HepG2 (cell line): Measurements from ENCODE around the gene SHBG. TPM values are rescaled to one million over a fixed set of nuclear protein-coding genes. Genes with fewer than 3 reads are reported as not detected.

Experiments
- ARNTL ChIP-seq: sonication (generic); formaldehyde crosslinking; IDR thresholded peaks from 2 replicates; pipeline ENCODE4 v1.4.0; 2020; ENCODE audit warnings: mild to moderate bottlenecking, missing genetic modification reagents
- ATF1 ChIP-seq: IDR thresholded peaks from 2 replicates; pipeline ENCODE4 v1.6.1; 2016; ENCODE audit warnings: mild to moderate bottlenecking, control low read depth
- ERF ChIP-seq: IDR thresholded peaks from 2 replicates; pipeline ENCODE4 v1.6.1; 2018; ENCODE audit warnings: missing biosample characterization, missing genetic modification reagents
- HMGXB4 ChIP-seq, 2 experiments: sonication (generic) in 1 of 2; formaldehyde crosslinking in 1 of 2; IDR thresholded peaks; 2 replicates each; pipeline versions ENCODE4 v1.4.0 to v1.6.1; 2018 to 2020; ENCODE audit warnings: missing genetic modification reagents in 2 of 2, borderline replicate concordance in 1 of 2, low read depth in 1 of 2, mild to moderate bottlenecking in 1 of 2, missing biosample characterization in 1 of 2
- HNF1A ChIP-seq, 2 experiments: sonication (generic) in 1 of 2; formaldehyde crosslinking in 1 of 2; IDR thresholded peaks; 2 replicates each; pipeline versions ENCODE4 v1.4.0 to v1.6.1; 2016 to 2020; ENCODE audit warnings: borderline replicate concordance in 1 of 2, low read depth in 1 of 2, mild to moderate bottlenecking in 1 of 2, missing genetic modification reagents in 1 of 2
- KMT2A ChIP-seq: sonication (generic); formaldehyde crosslinking; IDR thresholded peaks from 2 replicates; pipeline ENCODE4 v1.4.0; 2020; ENCODE audit warnings: missing genetic modification reagents
- SMC3 ChIP-seq: IDR thresholded peaks from 2 replicates; pipeline ENCODE4 v1.6.1; 2011; ENCODE audit warnings: low read length, improper control_type of control experiment
- SRSF1 ChIP-seq: fragments of 200-400 bp; formaldehyde crosslinking; optimal IDR thresholded peaks from 2 replicates; pipeline ENCODE3; 2017; ENCODE audit warnings: mild to moderate bottlenecking, low read depth, low read length, moderate library complexity
- TBL1XR1 ChIP-seq: fragments of 150-350 bp; IDR thresholded peaks from 2 replicates; pipeline ENCODE4 v1.6.1; 2014; ENCODE audit warnings: borderline replicate concordance, low read length; ENCODE audit not compliant: partially characterized antibody
- TFE3 ChIP-seq: IDR thresholded peaks from 2 replicates; pipeline ENCODE4 v1.6.1; 2016
- ZFX ChIP-seq: sonication (generic); formaldehyde crosslinking; IDR thresholded peaks from 2 replicates; pipeline ENCODE4 v1.4.0; 2020; ENCODE audit warnings: mild to moderate bottlenecking, low read depth, missing genetic modification reagents, moderate library complexity
- ZNF30 ChIP-seq: sonication (generic); formaldehyde crosslinking; IDR thresholded peaks from 2 replicates; pipeline ENCODE4 v1.5.0; 2020; ENCODE audit warnings: mild to moderate bottlenecking, missing genetic modification reagents
- ZNF337 ChIP-seq: sonication (generic); formaldehyde crosslinking; IDR thresholded peaks from 2 replicates; pipeline ENCODE4 v1.5.1; 2020; ENCODE audit warnings: missing genetic modification reagents, low read depth, mild to moderate bottlenecking, borderline replicate concordance
- ZNF503 ChIP-seq: sonication (generic); formaldehyde crosslinking; IDR thresholded peaks from 2 replicates; pipeline ENCODE4 v1.4.0; 2020; ENCODE audit warnings: missing genetic modification reagents
- polyA plus RNA-seq, 8 experiments: library from polyadenylated mRNA; depleted of rRNA in 3 of 8; stranded (reverse) in 7 of 8; unstranded in 1 of 8; fragments of >200 nt; fragmentation: Illumina TruSeq in 4 of 8; extraction: Trizol in 4 of 8; gene quantifications; 2 replicates each; pipeline versions ENCODE4 v1.2.1 to v1.2.3, GENCODE V29; 2011 to 2016; ENCODE audit warnings: low read depth in 4 of 8, missing spikeins in 1 of 8, mixed read lengths in 1 of 8; ENCODE audit not compliant: insufficient read depth in 1 of 8
- total RNA-seq, 5 experiments: library from RNA; depleted of rRNA; stranded (reverse); fragments of >200 nt; fragmentation: Illumina TruSeq; extraction: Trizol; gene quantifications; 2 replicates each; pipeline ENCODE4 v1.2.3, GENCODE V29; 2016; ENCODE audit warnings: low read depth in 1 of 5
- TF ChIP-seq, protein P1 (sequence below): sonication (generic); formaldehyde crosslinking; IDR thresholded peaks from 2 replicates; pipeline ENCODE4 v1.4.0; 2020; ENCODE audit warnings: missing genetic modification reagents
- TF ChIP-seq, protein P2 (sequence below): sonication (generic); formaldehyde crosslinking; IDR thresholded peaks from 2 replicates; pipeline ENCODE4 v1.4.0; 2020; ENCODE audit warnings: missing genetic modification reagents

The SHBG gene
- total and polyA plus RNA-seq, 2 of the 13 experiments (the other 11 are each of a cell fraction or from before 2014, with no cell fraction given), result 4.0 to 6.1 TPM

DNA sequence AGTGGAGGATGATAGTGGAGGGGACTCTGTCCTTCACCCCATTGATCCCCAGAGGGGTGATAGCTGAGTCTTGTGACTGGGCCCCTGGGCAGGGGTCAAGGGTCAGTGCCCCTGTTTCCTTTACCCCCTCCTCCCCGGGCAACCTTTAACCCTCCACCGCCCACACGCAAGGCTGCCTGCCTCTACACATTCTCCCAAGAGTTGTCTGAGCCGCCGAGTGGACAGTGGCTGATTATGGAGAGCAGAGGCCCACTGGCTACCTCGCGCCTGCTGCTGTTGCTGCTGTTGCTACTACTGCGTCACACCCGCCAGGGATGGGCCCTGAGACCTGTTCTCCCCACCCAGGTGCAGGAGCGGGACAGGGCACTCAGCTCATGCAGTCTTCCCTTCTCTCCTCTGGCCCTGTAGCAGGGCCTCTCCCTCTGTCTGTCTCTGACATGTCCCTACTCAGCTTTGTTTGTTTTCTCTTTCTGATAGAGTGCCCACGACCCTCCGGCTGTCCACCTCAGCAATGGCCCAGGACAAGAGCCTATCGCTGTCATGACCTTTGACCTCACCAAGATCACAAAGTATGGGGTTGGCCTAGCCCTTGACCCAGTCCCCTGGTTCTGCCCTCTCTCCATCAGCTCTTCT, at the start of gene SHBG (continued):
- TF ChIP-seq HMGXB4 (CRISPR knock-in tag; IDR thresholded peaks at IDR 0.05; ENCODE audit: borderline replicate concordance in 1 of 2, low read depth in 1 of 2), result no peak; a peak in 1 of 4 replicates
- TF ChIP-seq ZNF30 (CRISPR knock-in tag), result no peak
- peak; percentile 50; the same call in 1 of the 2 replicates for TF ChIP-seq ZFX (CRISPR knock-in tag)
- TF ChIP-seq KMT2A, result 0 out of 2 replicates have a peak, but pooled peaks have one; percentile 26
- peak; percentile 87 for TF ChIP-seq TFE3 (CRISPR knock-in tag)
- TF ChIP-seq, protein P1, sequence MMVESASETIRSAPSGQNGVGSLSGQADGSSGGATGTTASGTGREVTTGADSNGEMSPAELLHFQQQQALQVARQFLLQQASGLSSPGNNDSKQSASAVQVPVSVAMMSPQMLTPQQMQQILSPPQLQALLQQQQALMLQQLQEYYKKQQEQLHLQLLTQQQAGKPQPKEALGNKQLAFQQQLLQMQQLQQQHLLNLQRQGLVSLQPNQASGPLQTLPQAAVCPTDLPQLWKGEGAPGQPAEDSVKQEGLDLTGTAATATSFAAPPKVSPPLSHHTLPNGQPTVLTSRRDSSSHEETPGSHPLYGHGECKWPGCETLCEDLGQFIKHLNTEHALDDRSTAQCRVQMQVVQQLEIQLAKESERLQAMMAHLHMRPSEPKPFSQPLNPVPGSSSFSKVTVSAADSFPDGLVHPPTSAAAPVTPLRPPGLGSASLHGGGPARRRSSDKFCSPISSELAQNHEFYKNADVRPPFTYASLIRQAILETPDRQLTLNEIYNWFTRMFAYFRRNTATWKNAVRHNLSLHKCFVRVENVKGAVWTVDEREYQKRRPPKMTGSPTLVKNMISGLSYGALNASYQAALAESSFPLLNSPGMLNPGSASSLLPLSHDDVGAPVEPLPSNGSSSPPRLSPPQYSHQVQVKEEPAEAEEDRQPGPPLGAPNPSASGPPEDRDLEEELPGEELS, result no peak; the same call in 1 of the 2 replicates
- TF ChIP-seq SMC3, result no peak
- TF ChIP-seq, protein P2, sequence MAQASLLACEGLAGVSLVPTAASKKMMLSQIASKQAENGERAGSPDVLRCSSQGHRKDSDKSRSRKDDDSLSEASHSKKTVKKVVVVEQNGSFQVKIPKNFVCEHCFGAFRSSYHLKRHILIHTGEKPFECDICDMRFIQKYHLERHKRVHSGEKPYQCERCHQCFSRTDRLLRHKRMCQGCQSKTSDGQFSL, result no peak
- no peak for TF ChIP-seq ARNTL (CRISPR knock-in tag)
- TF ChIP-seq HNF1A (IDR thresholded peaks at IDR 0.05; ENCODE audit: low read depth), result no peak
- TF ChIP-seq HNF1A (CRISPR knock-in tag; IDR thresholded peaks at IDR 0.05; ENCODE audit: borderline replicate concordance), result 0 out of 2 replicates have a peak, but pooled peaks have one; percentile 22
- TF ChIP-seq ERF (CRISPR knock-in tag), result peak; percentile 20; the same call in 1 of the 2 replicates
- TF ChIP-seq TBL1XR1, result no peak
- no peak for TF ChIP-seq ZNF503 (CRISPR knock-in tag)
- no peak for TF ChIP-seq ATF1 (CRISPR knock-in tag)
- no peak for TF ChIP-seq ZNF337 (CRISPR knock-in tag)
- no peak for TF ChIP-seq SRSF1
